SK-N-SH (cell line): ENCODE measurements around the gene JMJD1C. TPM values are rescaled to one million over a fixed set of nuclear protein-coding genes. Genes with fewer than 3 reads are reported as not detected.

Source experiments
- CTCF ChIA-PET: fragments of 300-600, 350-600 bp; formaldehyde crosslinking; extraction: SDS; loops from one replicate; lab custom pipeline; 2021; lab: Yijun Ruan, JAX
- POLR2A ChIA-PET: fragments of 350-600 bp; sonication (Branson Sonifier 250); formaldehyde crosslinking; extraction: SDS; loops from one replicate; lab custom pipeline; 2020; ENCODE audit warnings: antibody characterized with exemption, inconsistent platforms; lab: Yijun Ruan, JAX
- DNase-seq: peaks from one replicate; pipeline ENCODE4 v3.0.0; 2012
- H2AFZ ChIP-seq: fragments of 200-600 bp; sonication (generic); 2 replicates; pipeline ENCODE4 v1.8.1; 2016; ENCODE audit warnings: antibody characterized with exemption, mild to moderate bottlenecking, low read depth
- H3F3A ChIP-seq: fragments of 200-600 bp; sonication (generic); replicated peaks from 2 replicates; pipeline ENCODE3; 2016; ENCODE audit warnings: antibody characterized with exemption, mild to moderate bottlenecking; ENCODE audit not compliant: insufficient read depth
- H3K27ac ChIP-seq, 2 experiments: fragments of 200-500 bp in 1 of 2; fragments of 200-600 bp in 1 of 2; sonication (Bioruptor generic) in 1 of 2; sonication (generic), shearing (Covaris generic) in 1 of 2; 2 replicates each; pipeline versions ENCODE4 v1.5.1 to v1.6.1; 2014 to 2016; ENCODE audit warnings: low read depth in 2 of 2, inconsistent platforms in 1 of 2, low read length in 1 of 2, mild to moderate bottlenecking in 1 of 2, mixed read lengths in 1 of 2
- H3K27me3 ChIP-seq: fragments of 200-600 bp; sonication (generic), shearing (Covaris generic); 2 replicates; pipeline ENCODE4 v1.6.1; 2016; ENCODE audit warnings: mixed run types; ENCODE audit not compliant: insufficient read depth
- H3K36me3 ChIP-seq, 2 experiments: fragments of 200-500 bp in 1 of 2; fragments of 200-600 bp in 1 of 2; sonication (Bioruptor generic) in 1 of 2; sonication (generic) in 1 of 2; replicated peaks in 1 of 2; 2 replicates each; pipeline versions ENCODE3 to v1.5.1; 2014 to 2016; ENCODE audit warnings: low read length in 1 of 2, mild to moderate bottlenecking in 1 of 2; ENCODE audit not compliant: insufficient read depth in 2 of 2, control insufficient read depth in 1 of 2
- H3K4me1 ChIP-seq, 2 experiments: fragments of 200-500 bp in 1 of 2; fragments of 200-600 bp in 1 of 2; sonication (Bioruptor generic) in 1 of 2; sonication (generic), shearing (Covaris generic) in 1 of 2; 2 replicates each; pipeline versions ENCODE4 v1.5.1 to v1.6.1; 2014 to 2016; ENCODE audit warnings: low read depth in 1 of 2, low read length in 1 of 2, mixed run types in 1 of 2; ENCODE audit not compliant: insufficient read depth in 2 of 2, control insufficient read depth in 1 of 2
- H3K4me2 ChIP-seq: fragments of 200-600 bp; sonication (generic), shearing (Covaris generic); 2 replicates; pipeline ENCODE4 v1.6.1; 2017; ENCODE audit warnings: mixed run types
- H3K4me3 ChIP-seq, 2 experiments: fragments of 200-500 bp in 1 of 2; fragments of 200-600 bp in 1 of 2; sonication (Bioruptor generic) in 1 of 2; sonication (generic), shearing (Covaris generic) in 1 of 2; 2 replicates each; pipeline versions ENCODE4 v1.5.1 to v1.8.1; 2014 to 2016; ENCODE audit warnings: low read depth in 2 of 2, inconsistent platforms in 1 of 2, low read length in 1 of 2, mild to moderate bottlenecking in 1 of 2, mixed read lengths in 1 of 2, moderate library complexity in 1 of 2
- H3K79me2 ChIP-seq: fragments of 200-600 bp; sonication (generic); 2 replicates; pipeline ENCODE4 v1.8.1; 2017; ENCODE audit warnings: mild to moderate bottlenecking; ENCODE audit not compliant: insufficient read depth
- H3K9ac ChIP-seq: fragments of 200-600 bp; sonication (generic); 2 replicates; pipeline ENCODE4 v1.6.1; 2017; ENCODE audit warnings: mixed run types
- H3K9me2 ChIP-seq: fragments of 200-600 bp; sonication (generic); 2 replicates; pipeline ENCODE4 v1.6.1; 2017; ENCODE audit warnings: mixed run types
- H3K9me3 ChIP-seq: fragments of 200-600 bp; sonication (generic); 2 replicates; pipeline ENCODE4 v1.6.1; 2017; ENCODE audit warnings: mixed run types, mild to moderate bottlenecking, moderate library complexity
- H4K20me1 ChIP-seq: fragments of 200-600 bp; sonication (generic); 2 replicates; pipeline ENCODE4 v1.6.1; 2017; ENCODE audit warnings: mild to moderate bottlenecking, mixed run types; ENCODE audit not compliant: insufficient read depth
- CHD2 ChIP-seq: fragments of 150-350 bp; IDR thresholded peaks from 2 replicates; pipeline ENCODE4 v1.6.1; 2018; ENCODE audit warnings: low read length; ENCODE audit not compliant: partially characterized antibody
- EP300 ChIP-seq, 2 experiments: IDR thresholded peaks; 2 replicates each; pipeline versions ENCODE4 v1.4.0 to v1.6.1; 2012; ENCODE audit warnings: borderline replicate concordance in 1 of 2, low read depth in 1 of 2, low read length in 1 of 2
- EZH2phosphoT487 ChIP-seq: fragments of 200-600 bp; sonication (generic); IDR thresholded peaks from 2 replicates; pipeline ENCODE4 v1.6.1; 2017; ENCODE audit warnings: low read depth, mixed run types, mild to moderate bottlenecking, antibody characterized with exemption, moderate library complexity, borderline replicate concordance
- FOSL2 ChIP-seq: IDR thresholded peaks from 2 replicates; pipeline ENCODE4 v1.4.0; 2012; ENCODE audit warnings: low read depth, mild to moderate bottlenecking, moderate library complexity, borderline replicate concordance
- FOXJ3 ChIP-seq: sonication (generic); formaldehyde crosslinking; IDR thresholded peaks from 2 replicates; pipeline ENCODE4 v1.5.1; 2020; ENCODE audit warnings: mild to moderate bottlenecking, missing genetic modification reagents
- MAX ChIP-seq: IDR thresholded peaks from 2 replicates; pipeline ENCODE4 v1.4.0; 2012; ENCODE audit warnings: low read depth
- NRF1 ChIP-seq: IDR thresholded peaks from 2 replicates; pipeline ENCODE4 v1.6.1; 2012; ENCODE audit warnings: low read depth, mild to moderate bottlenecking, low read length
- POLR2AphosphoS5 ChIP-seq: IDR thresholded peaks from 2 replicates; pipeline ENCODE4 v1.6.1; 2012; ENCODE audit warnings: low read depth, low read length
- RAD21 ChIP-seq: IDR thresholded peaks from 2 replicates; pipeline ENCODE4 v1.6.1; 2012; ENCODE audit warnings: mild to moderate bottlenecking, low read length
- RCOR1 ChIP-seq: fragments of 150-350 bp; IDR thresholded peaks from 2 replicates; pipeline ENCODE4 v1.6.1; 2017; ENCODE audit warnings: antibody characterized with exemption, low read length
- SMC3 ChIP-seq: IDR thresholded peaks from 2 replicates; pipeline ENCODE4 v1.6.1; 2012; ENCODE audit warnings: low read depth, low read length, improper control_type of control experiment
- TCF12 ChIP-seq: IDR thresholded peaks from 2 replicates; pipeline ENCODE4 v1.4.0; 2012
- YY1 ChIP-seq: IDR thresholded peaks from 2 replicates; pipeline ENCODE4 v1.4.0; 2012; ENCODE audit warnings: low read depth, mild to moderate bottlenecking
- WGBS: methylation state at CpG from one replicate; pipeline ENCODE4 v1.1.6; 2017; ENCODE audit warnings: low lambda C conversion rate; 5-methylcytosine and 5-hydroxymethylcytosine counted together
- polyA plus RNA-seq, 3 experiments: library from polyadenylated mRNA; depleted of rRNA; stranded (reverse); fragments of >200 nt; gene quantifications; 2 replicates each; pipeline ENCODE4 v1.2.3, GENCODE V29; 2012

JMJD1C gene
- polyA plus RNA-seq, 1 of the 3 experiments (the other 2 are of a cell fraction) = 11.7 TPM

- TF ChIP-seq MAX = no peak
- no peak for TF ChIP-seq SMC3
- TF ChIP-seq FOXJ3 (CRISPR knock-in tag) = no peak
- no peak for TF ChIP-seq RAD21
- no peak for TF ChIP-seq NRF1
Measured at GRCh38 chr10:63265683-63266235, 200.0 kb downstream of the JMJD1C start (continued).

GRCh38 chr10:63265222-63265617, 200.6 kb downstream of the JMJD1C start:
- DNase-seq = peak; percentile 46
- no peaks in the 10 kb centered on the region for H3K27me3 ChIP-seq
- peaks cover 3 to 24% of the 10 kb centered on the region in 2 experiments for H3K36me3 ChIP-seq
- TF ChIP-seq POLR2AphosphoS5 (peak; percentile 53; the same call in 1 of the 2 replicates), EZH2phosphoT487 (no peak)
- H4K20me1 ChIP-seq = peaks cover 50% of the 10 kb centered on the region
- H3K9me3 ChIP-seq = no peaks in the 10 kb centered on the region
- H3K4me3 ChIP-seq = peak overlapping the region; percentile 71 to 79
- H3F3A ChIP-seq = peaks cover 50% of the 10 kb centered on the region
- H3K4me2 ChIP-seq = peak overlapping the region; percentile 75
- no peaks in the 10 kb centered on the region for H3K9me2 ChIP-seq
- WGBS = 1% methylated on average over 5 of the region's 5 CpGs
- H3K9ac ChIP-seq = peak overlapping the region; percentile 91
- H3K27ac ChIP-seq = peak overlapping the region; percentile 98 to 99
- POLR2A ChIA-PET = interaction anchor here (0.9 kb wide), 1 partner anchor 365 kb away, joined by 3 read pairs; no protein-coding TSS in a partner anchor
- CTCF ChIA-PET = interaction anchor here (0.8 to 1.3 kb wide), 2 partner anchors 10 to 364 kb away, joined by 3 to 4 read pairs; no protein-coding TSS in a partner anchor
- H2AFZ ChIP-seq = no peak overlapping the region
- peaks cover 95% of the 10 kb centered on the region for H3K79me2 ChIP-seq
- H3K4me1 ChIP-seq = peaks cover 0 to 5% of the 10 kb centered on the region in 2 experiments; a peak in 2 of 4 replicates

GRCh38 chr10:63264617-63265221, 201.1 kb downstream of the JMJD1C start:
- Histone ChIP-seq H3K27ac (peak overlapping the region; percentile 65 to 98), H3F3A (peaks cover 50% of the 10 kb centered on the region), H3K9me2 (no peaks in the 10 kb centered on the region), H3K9me3 (no peaks in the 10 kb centered on the region), H3K9ac (peak overlapping the region; percentile 91; the same call in 1 of the 2 replicates), H3K27me3 (no peaks in the 10 kb centered on the region), H3K4me1 (peaks cover 0 to 5% of the 10 kb centered on the region in 2 experiments; a peak in 3 of 4 replicates), H2AFZ (no peak overlapping the region), H3K79me2 (peaks cover 95% of the 10 kb centered on the region), H3K4me3 (peak overlapping the region; percentile 71 to 79; a peak in 3 of 4 replicates), H3K36me3 (peaks cover 6 to 29% of the 10 kb centered on the region in 2 experiments), H3K4me2 (peak overlapping the region; percentile 75), H4K20me1 (peaks cover 55% of the 10 kb centered on the region)
- POLR2A ChIA-PET = interaction anchor here (0.9 kb wide), 1 partner anchor 366 kb away, joined by 3 read pairs; no protein-coding TSS in a partner anchor
- CTCF ChIA-PET = interaction anchor here (0.8 to 1.3 kb wide), 2 partner anchors 10 to 365 kb away, joined by 3 to 4 read pairs; no protein-coding TSS in a partner anchor
- no peak for DNase-seq
- TF ChIP-seq RCOR1 (no peak), CHD2 (no peak), FOSL2 (no peak), YY1 (no peak), TCF12 (no peak), EP300 (IDR thresholded peaks at IDR 0.05; ENCODE audit: borderline replicate concordance in 1 of 2, low read depth in 1 of 2, low read length in 1 of 2) (no peak)
